HEK293T (cell line): Measurements from ENCODE around the gene GEMIN4.

ENCODE experiments used
- BHLHE40 ChIP-seq: fragments of 450-650 bp; IDR thresholded peaks from 2 replicates; pipeline ENCODE4 v1.6.1; 2016; ENCODE audit warnings: mild to moderate bottlenecking, moderate library complexity, borderline replicate concordance
- ELF4 ChIP-seq: fragments of 450-650 bp; IDR thresholded peaks from 2 replicates; pipeline ENCODE4 v1.6.1; 2017; ENCODE audit warnings: antibody characterized with exemption
- FOXA1 ChIP-seq: fragments of 450-650 bp; IDR thresholded peaks from 2 replicates; pipeline ENCODE4 v1.6.1; 2016; ENCODE audit warnings: mild to moderate bottlenecking
- FOXK2 ChIP-seq: fragments of 450-650 bp; IDR thresholded peaks from 2 replicates; pipeline ENCODE4 v1.6.1; 2016; ENCODE audit warnings: mild to moderate bottlenecking
- FOXM1 ChIP-seq: fragments of 450-650 bp; IDR thresholded peaks from 2 replicates; pipeline ENCODE4 v1.6.1; 2017; ENCODE audit warnings: mild to moderate bottlenecking, borderline replicate concordance
- NFRKB ChIP-seq: fragments of 450-650 bp; IDR thresholded peaks from 2 replicates; pipeline ENCODE4 v1.6.1; 2016; ENCODE audit warnings: mild to moderate bottlenecking, moderate library complexity
- TARDBP ChIP-seq: fragments of 450-650 bp; IDR thresholded peaks from 2 replicates; pipeline ENCODE4 v1.6.1; 2016
- ZNF384 ChIP-seq: fragments of 450-650 bp; IDR thresholded peaks from 2 replicates; pipeline ENCODE4 v1.6.1; 2016

- TF ChIP-seq NFRKB: no peak
- TF ChIP-seq BHLHE40: no peak
- TF ChIP-seq FOXA1: no peak
- no peak for TF ChIP-seq ELF4
- no peak for TF ChIP-seq FOXK2
- no peak for TF ChIP-seq ZNF384
- TF ChIP-seq TARDBP: no peak
- TF ChIP-seq FOXM1: no peak
Observed at GRCh38 chr17:778096-778495, 26.0 kb upstream of the GEMIN4 start.
